PC-9 (cell line): ENCODE data around the gene PBX2. TPM values are rescaled to one million over a fixed set of nuclear protein-coding genes. Genes with fewer than 3 reads are reported as not detected.
A peak's percentile ranks its signal among the peaks of the same experiment; 100 is the strongest.

ENCODE experiments used
- BruUV-seq: library from RNA; stranded (reverse); fragments of 400-500 nt; replicated peaks from 2 replicates; lab custom pipeline; 2021; lab: Mats Ljungman, UMichigan
- CTCF ChIA-PET: fragments of 300-600 bp; sonication (Branson Sonifier 250); formaldehyde crosslinking; loops from one replicate; lab custom pipeline; 2022; ENCODE audit warnings: antibody characterized with exemption; lab: Charles Lee
- POLR2A ChIA-PET: fragments of 300-600 bp; sonication (Branson Sonifier 250); formaldehyde crosslinking; loops from one replicate; lab custom pipeline; 2022; ENCODE audit warnings: antibody characterized with exemption; ENCODE audit not compliant: unreplicated experiment; lab: Charles Lee
- DNase-seq, 2 experiments: peaks; one replicate each; pipeline versions ENCODE4 v3.0.0 to v3.0.0-alpha.2; 2015 to 2022; ENCODE audit warnings: mixed read lengths in 1 of 2
- H2AFZ ChIP-seq: fragments of 200-600 bp; sonication (generic); 2 replicates; pipeline ENCODE4 v1.8.1; 2017; ENCODE audit warnings: antibody characterized with exemption
- H3F3A ChIP-seq: fragments of 200-600 bp; sonication (generic); 2 replicates; pipeline ENCODE4 v1.8.1; 2017; ENCODE audit warnings: antibody characterized with exemption, mild to moderate bottlenecking, low read depth; ENCODE audit not compliant: insufficient read depth
- H3K27ac ChIP-seq: fragments of 200-600 bp; sonication (generic); 2 replicates; pipeline ENCODE4 v1.6.1; 2016; ENCODE audit warnings: mixed run types
- H3K27me3 ChIP-seq: fragments of 200-600 bp; sonication (generic); 2 replicates; pipeline ENCODE4 v1.6.1; 2016; ENCODE audit warnings: low read depth, mixed run types; ENCODE audit not compliant: insufficient read depth
- H3K36me3 ChIP-seq: fragments of 200-600 bp; sonication (generic); 2 replicates; pipeline ENCODE4 v1.6.1; 2016; ENCODE audit warnings: low read depth, mixed run types
- H3K4me1 ChIP-seq: fragments of 200-600 bp; sonication (generic); replicated peaks from 2 replicates; pipeline ENCODE4 v1.6.1; 2016; ENCODE audit warnings: mixed run types; ENCODE audit not compliant: insufficient read depth
- H3K4me2 ChIP-seq: fragments of 200-600 bp; sonication (generic); 2 replicates; pipeline ENCODE4 v1.6.1; 2017; ENCODE audit warnings: mixed run types
- H3K4me3 ChIP-seq: fragments of 200-600 bp; sonication (generic); 2 replicates; pipeline ENCODE4 v1.6.1; 2016; ENCODE audit warnings: mixed run types
- H3K79me2 ChIP-seq: fragments of 200-600 bp; sonication (generic); 2 replicates; pipeline ENCODE4 v1.6.1; 2017; ENCODE audit warnings: low read depth, mixed run types
- H3K9me2 ChIP-seq: fragments of 200-600 bp; sonication (generic); 2 replicates; pipeline ENCODE4 v1.8.1; 2017; ENCODE audit warnings: mild to moderate bottlenecking; ENCODE audit not compliant: insufficient read depth
- H3K9me3 ChIP-seq: fragments of 200-600 bp; sonication (generic); 2 replicates; pipeline ENCODE4 v1.8.1; 2016; ENCODE audit warnings: low read depth; ENCODE audit not compliant: insufficient read depth
- H4K20me1 ChIP-seq: fragments of 200-600 bp; sonication (generic); 2 replicates; pipeline ENCODE4 v1.8.1; 2017; ENCODE audit not compliant: insufficient read depth
- EZH2 ChIP-seq: fragments of 200-600 bp; sonication (generic); IDR thresholded peaks from 2 replicates; pipeline ENCODE4 v1.8.0; 2017; ENCODE audit warnings: antibody characterized with exemption, low read depth
- intact Hi-C: fragments of 100-400 bp; cut with micrococcal nuclease; formaldehyde crosslinking; loops from one replicate; pipeline ENCODE4 v1.10.0; 2022; ENCODE audit not compliant: unreplicated experiment
- total RNA-seq: library from RNA; stranded (reverse); gene quantifications from 2 replicates; pipeline ENCODE4 v1.2.3, GENCODE V29; 2021
- TF ChIP-seq, protein P1 (sequence below): fragments of 200-600 bp; sonication (generic); conservative IDR thresholded peaks from 2 replicates; pipeline ENCODE4 v1.6.1; 2017; ENCODE audit warnings: mixed run types, antibody characterized with exemption, mild to moderate bottlenecking, moderate library complexity

PBX2 gene
- total RNA-seq, 1 experiment from 2014 or later = 89.3 TPM

DNA sequence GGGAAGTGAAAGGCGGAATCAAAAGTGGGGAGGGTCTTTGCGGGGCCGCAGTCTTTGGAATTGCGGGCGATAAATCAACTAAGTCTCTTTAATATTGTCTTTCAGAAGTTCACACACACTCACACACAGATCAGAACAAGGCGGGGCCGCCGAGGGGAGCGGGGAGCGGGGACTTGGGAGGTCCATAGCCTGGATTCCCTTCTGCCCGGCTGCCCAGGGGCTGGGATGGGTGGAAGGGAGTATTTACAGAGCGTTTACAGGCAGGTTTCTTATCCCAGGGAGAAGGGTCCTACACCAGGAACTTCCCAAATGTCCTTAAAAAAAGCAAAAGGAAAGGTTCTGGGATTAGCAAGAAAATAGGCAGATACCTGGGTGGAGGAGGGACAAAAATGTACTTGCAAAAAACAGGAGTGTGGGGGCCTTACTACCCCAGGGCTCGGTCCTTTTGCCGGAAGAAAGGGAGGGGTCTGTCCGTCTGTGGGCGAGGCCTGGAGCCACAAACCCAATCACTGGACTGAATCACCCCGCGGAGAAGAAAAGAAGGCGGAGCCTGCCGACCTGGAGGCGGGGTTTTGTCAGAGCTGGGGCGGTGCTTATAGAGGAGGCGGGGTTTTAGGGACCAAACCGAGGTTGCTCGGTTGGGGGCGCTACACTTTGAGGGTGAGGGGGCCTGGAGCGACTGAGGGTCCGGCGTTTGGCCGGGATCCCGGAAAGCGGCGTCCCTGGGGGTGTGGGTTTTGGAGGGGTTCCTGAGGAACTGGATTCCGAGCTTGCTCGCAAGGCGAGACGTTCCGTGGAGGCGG is 41.5 kb downstream of the PBX2 start:
- Histone ChIP-seq H3K36me3 (no peaks in the 10 kb centered on the region), H3F3A (peaks cover 39% of the 10 kb centered on the region; the same call in 1 of the 2 replicates), H2AFZ (no peak overlapping the region), H3K79me2 (peaks cover 13% of the 10 kb centered on the region), H3K27me3 (no peaks in the 10 kb centered on the region), H3K4me2 (no peak overlapping the region), H3K4me1 (peaks cover 39% of the 10 kb centered on the region), H3K4me3 (no peak overlapping the region), H3K9me3 (no peaks in the 10 kb centered on the region), H3K27ac (no peak overlapping the region), H4K20me1 (no peaks in the 10 kb centered on the region), H3K9me2 (no peaks in the 10 kb centered on the region)
- no peak for DNase-seq
- no TSS peak for BruUV-seq
- ChIA-PET CTCF (no interaction called here), POLR2A (no interaction called here)
- no peak for TF ChIP-seq EZH2
- TF ChIP-seq, protein P1, sequence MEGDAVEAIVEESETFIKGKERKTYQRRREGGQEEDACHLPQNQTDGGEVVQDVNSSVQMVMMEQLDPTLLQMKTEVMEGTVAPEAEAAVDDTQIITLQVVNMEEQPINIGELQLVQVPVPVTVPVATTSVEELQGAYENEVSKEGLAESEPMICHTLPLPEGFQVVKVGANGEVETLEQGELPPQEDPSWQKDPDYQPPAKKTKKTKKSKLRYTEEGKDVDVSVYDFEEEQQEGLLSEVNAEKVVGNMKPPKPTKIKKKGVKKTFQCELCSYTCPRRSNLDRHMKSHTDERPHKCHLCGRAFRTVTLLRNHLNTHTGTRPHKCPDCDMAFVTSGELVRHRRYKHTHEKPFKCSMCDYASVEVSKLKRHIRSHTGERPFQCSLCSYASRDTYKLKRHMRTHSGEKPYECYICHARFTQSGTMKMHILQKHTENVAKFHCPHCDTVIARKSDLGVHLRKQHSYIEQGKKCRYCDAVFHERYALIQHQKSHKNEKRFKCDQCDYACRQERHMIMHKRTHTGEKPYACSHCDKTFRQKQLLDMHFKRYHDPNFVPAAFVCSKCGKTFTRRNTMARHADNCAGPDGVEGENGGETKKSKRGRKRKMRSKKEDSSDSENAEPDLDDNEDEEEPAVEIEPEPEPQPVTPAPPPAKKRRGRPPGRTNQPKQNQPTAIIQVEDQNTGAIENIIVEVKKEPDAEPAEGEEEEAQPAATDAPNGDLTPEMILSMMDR = no peak
- intact Hi-C loops = no loop called here

GRCh38 chr6:32147401-32148132 is 42.4 kb downstream of the PBX2 start:
- peaks cover 32% of the 10 kb centered on the region; the same call in 1 of the 2 replicates for H3F3A ChIP-seq
- no peak overlapping the region for H3K27ac ChIP-seq
- POLR2A ChIA-PET = no interaction called here
- peaks cover 6% of the 10 kb centered on the region for H3K79me2 ChIP-seq
- no peak overlapping the region for H2AFZ ChIP-seq
- peaks cover 40% of the 10 kb centered on the region for H3K4me1 ChIP-seq
- no peaks in the 10 kb centered on the region for H4K20me1 ChIP-seq
- no peaks in the 10 kb centered on the region for H3K36me3 ChIP-seq
- no peaks in the 10 kb centered on the region for H3K9me3 ChIP-seq
- CTCF ChIA-PET = no interaction called here
- no peak for DNase-seq
- no peak for TF ChIP-seq EZH2
- TF ChIP-seq, protein P1 = no peak
- no peak overlapping the region for H3K4me3 ChIP-seq
- intact Hi-C loops = no loop called here
- H3K27me3 ChIP-seq = no peaks in the 10 kb centered on the region
- no peak overlapping the region for H3K4me2 ChIP-seq
- BruUV-seq = no TSS peak
- H3K9me2 ChIP-seq = no peaks in the 10 kb centered on the region

DNA sequence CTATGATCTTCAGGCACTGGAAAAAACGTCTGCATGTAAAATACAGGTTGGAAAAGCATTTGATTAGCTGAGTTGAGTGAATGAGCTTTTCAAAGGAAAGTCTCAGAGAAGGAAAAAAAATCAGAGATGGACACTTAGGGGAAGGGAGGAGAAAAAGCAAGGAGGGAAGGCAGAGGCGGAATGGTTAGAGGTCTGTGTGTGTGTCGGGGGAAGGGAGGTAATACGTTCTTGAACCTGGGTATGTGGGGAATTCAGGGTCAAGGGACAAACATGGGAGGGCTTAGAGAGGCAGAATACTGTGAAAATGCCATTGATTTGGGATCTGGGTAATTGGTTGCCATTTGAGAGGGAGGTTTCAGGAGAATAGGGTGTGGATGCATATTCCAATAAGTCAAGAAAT is 43.3 kb downstream of the PBX2 start:
- TF ChIP-seq, protein P1 = no peak
- no peak for TF ChIP-seq EZH2
- no peaks in the 10 kb centered on the region for H3K9me3 ChIP-seq
- H4K20me1 ChIP-seq = no peaks in the 10 kb centered on the region
- H3F3A ChIP-seq = peaks cover 32% of the 10 kb centered on the region; the same call in 1 of the 2 replicates
- no TSS peak for BruUV-seq
- no peaks in the 10 kb centered on the region for H3K79me2 ChIP-seq
- H3K4me1 ChIP-seq = peaks cover 32% of the 10 kb centered on the region
- peak overlapping the region; percentile 48 for H3K4me2 ChIP-seq
- no peaks in the 10 kb centered on the region for H3K9me2 ChIP-seq
- no peak for DNase-seq
- no peaks in the 10 kb centered on the region for H3K36me3 ChIP-seq
- peak overlapping the region; percentile 11; the same call in 1 of the 2 replicates for H3K4me3 ChIP-seq
- intact Hi-C loops = no loop called here
- H2AFZ ChIP-seq = peak overlapping the region; percentile 47
- H3K27ac ChIP-seq = peak overlapping the region; percentile 82
- no peaks in the 10 kb centered on the region for H3K27me3 ChIP-seq
- ChIA-PET POLR2A (interaction anchor here (0.5 kb wide), 1 partner anchor 8 kb away, joined by 6 read pairs; no protein-coding TSS in a partner anchor), CTCF (no interaction called here)
